Measurements from ENCODE around the gene TIPIN. TPM values are rescaled to one million over a fixed set of nuclear protein-coding genes. Genes with fewer than 3 reads are reported as not detected.

Gene TIPIN
- polyA plus RNA-seq, 1 donor from 2014 or later: 7.4 TPM

DNA sequence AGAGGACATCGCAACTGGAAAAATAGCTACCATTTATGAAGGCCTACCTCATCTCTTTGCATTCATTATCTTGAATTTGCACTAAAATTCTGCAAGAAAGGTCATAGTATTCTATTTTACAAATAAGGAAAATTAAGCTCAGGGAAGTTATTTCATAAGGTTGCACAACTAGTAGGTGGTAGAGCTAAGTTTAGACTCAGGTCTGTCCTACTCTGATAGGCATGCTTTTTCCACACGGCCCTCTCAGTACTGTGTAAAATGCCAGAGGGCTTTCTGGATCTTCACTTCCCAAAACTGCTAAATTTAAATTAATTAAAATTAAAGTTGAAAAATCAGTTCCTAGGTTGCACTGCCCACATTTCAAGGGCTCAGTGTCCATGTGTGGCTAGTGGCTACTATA, 48.5 kb upstream of the TIPIN start:
- no peaks in the 10 kb centered on the region for H3F3A ChIP-seq (ENCODE audit: insufficient read depth, low read length, poor library complexity, severe bottlenecking)
- H3K9ac ChIP-seq (ENCODE audit: low read length): no peak overlapping the region
- no peaks in the 10 kb centered on the region for H3K36me3 ChIP-seq (ENCODE audit: insufficient read depth, low read length)
- no peaks in the 10 kb centered on the region for H3K9me3 ChIP-seq (ENCODE audit: low read length)
- no peaks in the 10 kb centered on the region for H3K27me3 ChIP-seq (ENCODE audit: insufficient read depth, low read depth, low read length)
- H3K4me3 ChIP-seq (ENCODE audit: low read length): no peak overlapping the region
- H3K79me2 ChIP-seq (replicated peaks; ENCODE audit: insufficient read depth, low read length): no peaks in the 10 kb centered on the region
- no peak overlapping the region for H3K4me2 ChIP-seq (ENCODE audit: low read length)
- H3K9me2 ChIP-seq (ENCODE audit: insufficient read depth, low read length): no peaks in the 10 kb centered on the region
- H3K27ac ChIP-seq (ENCODE audit: low read length): no peak overlapping the region
- TF ChIP-seq TAF1 (IDR thresholded peaks at IDR 0.05; ENCODE audit: low read depth): no peak
- no peak for TF ChIP-seq EZH2 (IDR thresholded peaks at IDR 0.05; ENCODE audit: borderline replicate concordance, insufficient read depth, low read length, poor library complexity, severe bottlenecking)
- no peak for TF ChIP-seq REST (IDR thresholded peaks at IDR 0.05; ENCODE audit: borderline replicate concordance)
- TF ChIP-seq MXI1 (conservative IDR thresholded peaks at IDR 0.05; ENCODE audit: poor library complexity, severe bottlenecking): no peak
- TF ChIP-seq, protein P1, sequence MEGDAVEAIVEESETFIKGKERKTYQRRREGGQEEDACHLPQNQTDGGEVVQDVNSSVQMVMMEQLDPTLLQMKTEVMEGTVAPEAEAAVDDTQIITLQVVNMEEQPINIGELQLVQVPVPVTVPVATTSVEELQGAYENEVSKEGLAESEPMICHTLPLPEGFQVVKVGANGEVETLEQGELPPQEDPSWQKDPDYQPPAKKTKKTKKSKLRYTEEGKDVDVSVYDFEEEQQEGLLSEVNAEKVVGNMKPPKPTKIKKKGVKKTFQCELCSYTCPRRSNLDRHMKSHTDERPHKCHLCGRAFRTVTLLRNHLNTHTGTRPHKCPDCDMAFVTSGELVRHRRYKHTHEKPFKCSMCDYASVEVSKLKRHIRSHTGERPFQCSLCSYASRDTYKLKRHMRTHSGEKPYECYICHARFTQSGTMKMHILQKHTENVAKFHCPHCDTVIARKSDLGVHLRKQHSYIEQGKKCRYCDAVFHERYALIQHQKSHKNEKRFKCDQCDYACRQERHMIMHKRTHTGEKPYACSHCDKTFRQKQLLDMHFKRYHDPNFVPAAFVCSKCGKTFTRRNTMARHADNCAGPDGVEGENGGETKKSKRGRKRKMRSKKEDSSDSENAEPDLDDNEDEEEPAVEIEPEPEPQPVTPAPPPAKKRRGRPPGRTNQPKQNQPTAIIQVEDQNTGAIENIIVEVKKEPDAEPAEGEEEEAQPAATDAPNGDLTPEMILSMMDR (IDR thresholded peaks at IDR 0.05; ENCODE audit: poor library complexity, severe bottlenecking): no peak
- TF ChIP-seq POLR2AphosphoS5 (IDR thresholded peaks at IDR 0.05): no peak
- TF ChIP-seq RAD21 (conservative IDR thresholded peaks at IDR 0.05): no peak
- no peak overlapping the region for H2AFZ ChIP-seq (ENCODE audit: low read depth, low read length)
- H4K20me1 ChIP-seq (ENCODE audit: insufficient read depth): no peaks in the 10 kb centered on the region

- H3K9ac ChIP-seq (ENCODE audit: low read length): no peak overlapping the region
- H3K79me2 ChIP-seq (replicated peaks; ENCODE audit: insufficient read depth, low read length): no peaks in the 10 kb centered on the region
- no peaks in the 10 kb centered on the region for H3F3A ChIP-seq (ENCODE audit: insufficient read depth, low read length, poor library complexity, severe bottlenecking)
- no peak overlapping the region for H3K4me2 ChIP-seq (ENCODE audit: low read length)
- H3K9me2 ChIP-seq (ENCODE audit: insufficient read depth, low read length): no peaks in the 10 kb centered on the region
- H3K27ac ChIP-seq (ENCODE audit: low read length): no peak overlapping the region
- no peaks in the 10 kb centered on the region for H3K27me3 ChIP-seq (ENCODE audit: insufficient read depth, low read depth, low read length)
- no peak overlapping the region for H3K4me3 ChIP-seq (ENCODE audit: low read length)
- no peak overlapping the region for H2AFZ ChIP-seq (ENCODE audit: low read depth, low read length)
- H3K9me3 ChIP-seq (ENCODE audit: low read length): no peaks in the 10 kb centered on the region
- no peaks in the 10 kb centered on the region for H4K20me1 ChIP-seq (ENCODE audit: insufficient read depth)
- no peaks in the 10 kb centered on the region for H3K36me3 ChIP-seq (ENCODE audit: insufficient read depth, low read length)
- TF ChIP-seq SMC3 (conservative IDR thresholded peaks at IDR 0.05; ENCODE audit: poor library complexity) (no peak), REST (IDR thresholded peaks at IDR 0.05; ENCODE audit: borderline replicate concordance) (no peak), EP300 (conservative IDR thresholded peaks at IDR 0.05; ENCODE audit: poor library complexity, severe bottlenecking) (no peak), EZH2 (IDR thresholded peaks at IDR 0.05; ENCODE audit: borderline replicate concordance, insufficient read depth, low read length, poor library complexity, severe bottlenecking) (no peak), RAD21 (conservative IDR thresholded peaks at IDR 0.05) (no peak), MXI1 (conservative IDR thresholded peaks at IDR 0.05; ENCODE audit: poor library complexity, severe bottlenecking) (no peak), POLR2AphosphoS5 (IDR thresholded peaks at IDR 0.05) (no peak), TAF1 (IDR thresholded peaks at IDR 0.05; ENCODE audit: low read depth) (no peak)
- TF ChIP-seq, protein P1 (IDR thresholded peaks at IDR 0.05; ENCODE audit: poor library complexity, severe bottlenecking): no peak
Observed at GRCh38 chr15:66404532-66404931, 48.0 kb upstream of the TIPIN start.

All from neural cell (in vitro differentiated cells).